ENCODE measurements around the gene RFXANK. TPM values are rescaled to one million over a fixed set of nuclear protein-coding genes. Genes with fewer than 3 reads are reported as not detected.

RFXANK gene
- total RNA-seq, 4 donors from 2014 or later, result 24.4 to 60.2 (median 53.8) TPM

DNA sequence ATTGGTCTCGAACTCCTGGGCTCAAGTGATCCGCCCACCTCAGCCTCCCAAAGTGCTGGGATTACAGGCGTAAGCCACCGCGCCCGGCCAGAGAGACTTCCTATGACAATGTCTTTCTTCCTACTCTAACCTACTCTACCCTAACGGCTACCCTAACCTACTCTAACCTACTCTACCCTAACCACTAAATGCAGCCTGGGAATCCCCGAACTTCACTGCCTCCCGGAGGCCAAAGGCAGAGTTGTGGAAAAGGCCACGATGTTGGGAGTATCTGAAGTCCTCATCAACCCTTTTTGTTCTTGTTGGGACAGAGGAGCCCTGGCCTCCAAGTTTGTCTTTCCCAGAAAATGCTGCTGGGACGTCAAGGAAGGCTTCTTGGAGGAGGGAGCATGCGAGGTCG lies 12.1 kb downstream of the RFXANK start:
- TF ChIP-seq POLR2A (IDR thresholded peaks at IDR 0.05), result no peak
- TF ChIP-seq, protein P1, sequence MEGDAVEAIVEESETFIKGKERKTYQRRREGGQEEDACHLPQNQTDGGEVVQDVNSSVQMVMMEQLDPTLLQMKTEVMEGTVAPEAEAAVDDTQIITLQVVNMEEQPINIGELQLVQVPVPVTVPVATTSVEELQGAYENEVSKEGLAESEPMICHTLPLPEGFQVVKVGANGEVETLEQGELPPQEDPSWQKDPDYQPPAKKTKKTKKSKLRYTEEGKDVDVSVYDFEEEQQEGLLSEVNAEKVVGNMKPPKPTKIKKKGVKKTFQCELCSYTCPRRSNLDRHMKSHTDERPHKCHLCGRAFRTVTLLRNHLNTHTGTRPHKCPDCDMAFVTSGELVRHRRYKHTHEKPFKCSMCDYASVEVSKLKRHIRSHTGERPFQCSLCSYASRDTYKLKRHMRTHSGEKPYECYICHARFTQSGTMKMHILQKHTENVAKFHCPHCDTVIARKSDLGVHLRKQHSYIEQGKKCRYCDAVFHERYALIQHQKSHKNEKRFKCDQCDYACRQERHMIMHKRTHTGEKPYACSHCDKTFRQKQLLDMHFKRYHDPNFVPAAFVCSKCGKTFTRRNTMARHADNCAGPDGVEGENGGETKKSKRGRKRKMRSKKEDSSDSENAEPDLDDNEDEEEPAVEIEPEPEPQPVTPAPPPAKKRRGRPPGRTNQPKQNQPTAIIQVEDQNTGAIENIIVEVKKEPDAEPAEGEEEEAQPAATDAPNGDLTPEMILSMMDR (IDR thresholded peaks at IDR 0.05), result no peak
- H3K9me3 ChIP-seq, result no peaks in the 10 kb centered on the region
- no peak overlapping the region for H3K27ac ChIP-seq
- peaks cover 0 to 8% of the 10 kb centered on the region in 2 donors for H3K4me1 ChIP-seq
- DNase-seq, result no peak
- no peaks in the 10 kb centered on the region for H3K36me3 ChIP-seq
- intact Hi-C loops (cut with DNase I; ENCODE audit: low total_unique reads), result no loop called here
- H3K4me3 ChIP-seq, result no peak overlapping the region
- no peaks in the 10 kb centered on the region for H3K27me3 ChIP-seq

DNA sequence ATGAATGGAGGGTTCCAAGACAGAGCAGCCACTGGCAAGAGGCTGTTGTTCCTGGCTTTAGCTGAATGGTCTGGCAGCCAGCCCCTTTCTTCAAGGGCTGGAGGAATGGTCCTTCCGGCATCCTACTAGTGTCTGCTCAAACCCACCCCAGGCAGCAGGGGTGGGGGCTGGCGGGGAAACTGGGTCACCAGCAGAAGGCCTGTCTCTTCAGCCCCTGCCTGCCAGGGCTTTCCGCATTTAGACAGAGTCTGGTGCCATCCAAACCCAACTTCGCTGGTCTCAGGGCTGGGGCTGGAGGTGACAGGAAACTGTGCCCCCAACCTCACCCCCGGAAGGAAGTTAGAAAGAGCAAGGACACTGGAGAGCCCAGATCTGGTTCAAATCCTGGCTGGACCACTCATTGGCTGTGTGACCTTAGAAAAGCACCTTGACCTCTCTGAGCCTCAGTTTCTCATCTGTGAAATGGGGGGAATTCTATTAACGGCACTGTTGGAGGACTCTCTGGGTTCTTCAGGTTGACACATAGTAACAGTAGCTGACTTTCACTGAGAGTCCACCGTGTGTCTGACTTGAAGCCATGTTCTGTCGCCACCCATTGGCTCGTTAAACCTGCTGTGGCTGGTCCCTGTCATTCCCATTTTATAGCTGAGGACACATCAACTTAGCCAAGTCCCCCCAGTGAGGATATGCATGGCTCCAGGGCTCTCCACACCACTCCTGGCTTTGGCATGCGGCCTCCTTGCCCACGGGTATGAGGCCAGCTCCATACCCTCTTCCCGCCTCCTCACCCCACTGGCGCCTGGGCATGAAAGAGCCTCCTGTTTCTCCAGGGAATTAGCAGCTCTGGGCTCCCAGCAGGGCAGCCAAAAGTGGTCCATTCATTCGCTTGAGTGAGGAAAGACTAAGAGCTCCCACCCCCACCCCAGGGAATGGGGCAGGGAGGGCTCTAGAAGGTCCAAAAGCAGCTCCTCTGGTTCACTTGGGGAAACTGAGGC lies 13.7 kb downstream of the RFXANK start:
- TF ChIP-seq, protein P1 (IDR thresholded peaks at IDR 0.05), result no peak
- TF ChIP-seq POLR2A (IDR thresholded peaks at IDR 0.05), result no peak
- no peak overlapping the region for H3K27ac ChIP-seq
- no peaks in the 10 kb centered on the region for H3K27me3 ChIP-seq

DNA sequence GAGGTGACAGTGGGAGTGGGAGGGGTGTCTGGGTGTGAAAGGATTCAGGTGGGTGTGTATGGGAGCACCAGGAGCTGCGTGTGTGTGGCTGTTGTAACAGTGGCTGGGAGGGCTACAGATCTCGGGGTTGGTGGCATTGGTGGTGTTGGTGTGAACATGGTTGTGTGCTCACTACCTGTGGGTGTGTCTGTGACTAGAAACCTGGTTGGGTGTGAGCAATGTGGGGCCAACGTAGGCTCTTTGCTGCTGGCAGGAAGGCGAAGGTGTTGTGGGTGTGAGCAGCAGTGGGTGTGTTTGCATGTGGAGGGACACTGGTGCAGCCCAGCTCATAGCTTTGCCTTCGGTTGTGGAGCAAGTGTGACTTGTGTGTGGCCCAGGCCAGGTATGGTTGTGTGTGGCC lies 14.9 kb downstream of the RFXANK start:
- peaks cover 0 to 7% of the 10 kb centered on the region in 2 donors for H3K27me3 ChIP-seq
- TF ChIP-seq POLR2A (IDR thresholded peaks at IDR 0.05), result no peak
- TF ChIP-seq, protein P1 (IDR thresholded peaks at IDR 0.05), result no peak
- DNase-seq, result no peak
- intact Hi-C loops (cut with DNase I; ENCODE audit: low total_unique reads), result no loop called here
- no peak overlapping the region for H3K27ac ChIP-seq
- no peaks in the 10 kb centered on the region for H3K9me3 ChIP-seq
- H3K4me1 ChIP-seq, result peaks cover 0 to 8% of the 10 kb centered on the region in 2 donors
- no peak overlapping the region for H3K4me3 ChIP-seq
- H3K36me3 ChIP-seq, result no peaks in the 10 kb centered on the region

More for the DNA sequence above, 13.7 kb downstream of the RFXANK start:
- Histone ChIP-seq H3K36me3 (no peaks in the 10 kb centered on the region), H3K9me3 (no peaks in the 10 kb centered on the region), H3K4me1 (peaks cover 0 to 8% of the 10 kb centered on the region in 2 donors), H3K4me3 (no peak overlapping the region)
- no peak for DNase-seq
- intact Hi-C loops (cut with DNase I; ENCODE audit: low total_unique reads), result no loop called here

DNA sequence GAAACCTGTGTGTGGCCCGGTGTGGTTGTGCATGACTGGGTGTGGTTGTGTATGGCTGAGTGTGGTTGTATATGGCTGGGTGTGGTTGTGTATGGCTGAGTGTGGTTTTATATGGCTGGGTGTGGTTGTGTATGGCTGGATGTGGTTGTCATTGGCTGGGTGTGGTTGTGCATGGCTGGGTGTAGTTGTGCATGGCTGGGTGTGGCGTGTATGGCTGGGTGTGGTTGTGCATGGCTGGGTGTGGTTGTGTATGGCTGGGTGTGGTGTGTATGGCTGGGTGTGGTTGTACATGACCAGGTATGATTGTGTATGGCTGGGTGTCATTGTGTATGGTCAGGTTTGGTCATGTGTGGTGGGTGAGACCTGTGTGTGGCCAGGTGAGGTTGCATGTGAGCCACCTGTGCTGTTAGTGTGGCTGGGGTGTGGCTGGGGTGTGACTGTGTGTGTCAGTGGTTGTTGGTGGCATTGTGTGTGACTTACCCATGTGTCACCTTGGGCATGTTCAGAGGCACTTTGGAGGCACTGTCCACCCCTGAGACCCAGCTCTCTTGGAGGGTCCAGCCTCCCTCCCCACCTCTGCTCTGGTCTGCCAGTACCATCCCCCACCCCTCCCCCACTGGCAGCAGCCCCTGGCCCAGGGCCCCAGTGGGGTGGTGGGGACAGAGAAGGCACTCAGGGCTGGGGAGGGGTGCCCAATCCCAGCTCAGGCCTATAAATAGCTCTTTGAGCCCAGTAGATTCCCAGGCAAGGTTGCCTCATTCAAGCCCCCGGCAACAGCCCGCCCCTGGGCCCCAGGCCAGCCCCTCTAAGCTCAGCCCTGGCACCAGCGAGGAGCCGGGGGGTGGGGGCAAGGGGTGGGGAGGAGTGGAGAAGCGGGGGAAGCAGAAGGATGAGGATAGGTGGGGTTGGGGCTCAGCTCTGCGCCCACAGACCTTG lies 15.8 kb downstream of the RFXANK start:
- Histone ChIP-seq H3K27me3 (peaks cover 0 to 16% of the 10 kb centered on the region in 2 donors), H3K36me3 (no peaks in the 10 kb centered on the region), H3K4me3 (no peak overlapping the region), H3K4me1 (peaks cover 0 to under 1% of the 10 kb centered on the region in 2 donors), H3K9me3 (no peaks in the 10 kb centered on the region), H3K27ac (no peak overlapping the region)
- no peak for DNase-seq
- intact Hi-C loops (cut with DNase I; ENCODE audit: low total_unique reads), result no loop called here
- TF ChIP-seq, protein P1 (IDR thresholded peaks at IDR 0.05), result no peak
- no peak for TF ChIP-seq POLR2A (IDR thresholded peaks at IDR 0.05)
